Stimulated activated CD4-positive, alpha-beta T cell treated with anti-CD3 and anti-CD28 coated beads, Interleukin-4, amount 100 ng/mL, for 48 hours (primary cell): ENCODE data around the gene ARID3B.

Experiments
- DNase-seq, 2 donors: peaks; one replicate each; pipeline ENCODE4 v3.0.0-alpha.2; 2020; ENCODE audit warnings: low read depth in 2 of 2

The ARID3B gene

GRCh38 chr15:74642348-74642733 is 101.3 kb downstream of the ARID3B start:
- DNase-seq: no peak

- DNase-seq: no peak
Observed at GRCh38 chr15:74642734-74643664, 102.0 kb downstream of the ARID3B start.

- DNase-seq: no peak
Observed at GRCh38 chr15:74643665-74644204, 102.7 kb downstream of the ARID3B start.

GRCh38 chr15:74646480-74646879 is 105.5 kb downstream of the ARID3B start:
- no peak for DNase-seq
